Astrocyte (in vitro differentiated cells and primary cell): ENCODE results near the gene NOP58. TPM values are rescaled to one million over a fixed set of nuclear protein-coding genes. Genes with fewer than 3 reads are reported as not detected.

Experiments
- DNase-seq: peaks from one replicate; pipeline ENCODE4 v3.0.0-alpha.2; 2010; ENCODE audit warnings: low read depth
- FAIRE-seq: peaks from 2 replicates; lab custom pipeline; 2011; peaks lifted over from hg19 to GRCh38; lab: Jason Lieb, UNC
- H2AFZ ChIP-seq: 2 replicates; pipeline ENCODE4 v1.6.0; 2012; ENCODE audit warnings: low read depth, low read length, inconsistent platforms
- H3K27ac ChIP-seq: 2 replicates; pipeline ENCODE4 v1.5.1; 2011; ENCODE audit warnings: low read depth, low read length, inconsistent platforms
- H3K27me3 ChIP-seq: 2 replicates; pipeline ENCODE4 v1.6.0; 2011; ENCODE audit warnings: low read length, inconsistent platforms; ENCODE audit not compliant: insufficient read depth
- H3K36me3 ChIP-seq: 2 replicates; pipeline ENCODE4 v1.5.1; 2011; ENCODE audit warnings: low read length, inconsistent platforms; ENCODE audit not compliant: insufficient read depth
- H3K4me1 ChIP-seq: 2 replicates; pipeline ENCODE4 v1.5.1; 2011; ENCODE audit warnings: low read length, inconsistent platforms; ENCODE audit not compliant: insufficient read depth
- H3K4me2 ChIP-seq: 2 replicates; pipeline ENCODE4 v1.6.0; 2012; ENCODE audit warnings: low read length, inconsistent platforms
- H3K4me3 ChIP-seq: 2 replicates; pipeline ENCODE4 v1.5.1; 2011; ENCODE audit warnings: low read depth, mild to moderate bottlenecking, low read length, inconsistent platforms; ENCODE audit not compliant: insufficient read depth
- H3K79me2 ChIP-seq: 2 replicates; pipeline ENCODE4 v1.6.0; 2012; ENCODE audit warnings: mild to moderate bottlenecking, low read length, inconsistent platforms; ENCODE audit not compliant: insufficient read depth
- H3K9ac ChIP-seq: 2 replicates; pipeline ENCODE4 v1.6.0; 2012; ENCODE audit warnings: mild to moderate bottlenecking, low read length, inconsistent platforms
- H3K9me3 ChIP-seq: 2 replicates; pipeline ENCODE4 v1.5.1; 2012; ENCODE audit warnings: low read depth, mild to moderate bottlenecking, low read length, inconsistent platforms; ENCODE audit not compliant: insufficient read depth
- H4K20me1 ChIP-seq: 2 replicates; pipeline ENCODE4 v1.6.0; 2012; ENCODE audit warnings: low read length, inconsistent platforms; ENCODE audit not compliant: insufficient read depth
- H3K27ac Mint-ChIP-seq: one replicate; pipeline ENCODE4 v1.8.0; 2021; ENCODE audit warnings: mild to moderate bottlenecking, mixed read lengths; ENCODE audit not compliant: unreplicated experiment
- H3K27me3 Mint-ChIP-seq: one replicate; pipeline ENCODE4 v1.8.0; 2021; ENCODE audit warnings: low read depth, mixed read lengths; ENCODE audit not compliant: unreplicated experiment
- H3K36me3 Mint-ChIP-seq: one replicate; pipeline ENCODE4 v1.8.0; 2021; ENCODE audit warnings: low read depth, mixed read lengths; ENCODE audit not compliant: unreplicated experiment
- H3K4me1 Mint-ChIP-seq: one replicate; pipeline ENCODE4 v1.8.0; 2021; ENCODE audit warnings: low read depth, mixed read lengths; ENCODE audit not compliant: unreplicated experiment
- H3K4me3 Mint-ChIP-seq: one replicate; pipeline ENCODE4 v1.8.0; 2021; ENCODE audit warnings: mild to moderate bottlenecking, moderate library complexity, mixed read lengths; ENCODE audit not compliant: unreplicated experiment
- H3K9me3 Mint-ChIP-seq: one replicate; pipeline ENCODE4 v1.8.0; 2021; ENCODE audit warnings: mild to moderate bottlenecking, mixed read lengths; ENCODE audit not compliant: unreplicated experiment
- EZH2 ChIP-seq: IDR thresholded peaks from 2 replicates; pipeline ENCODE4 v1.6.1; 2012; ENCODE audit warnings: mild to moderate bottlenecking, low read length, inconsistent platforms; ENCODE audit not compliant: insufficient read depth
- total RNA-seq: library from RNA; stranded (reverse); gene quantifications from 2 replicates; pipeline ENCODE4 v1.2.1, GENCODE V29; 2021
- TF ChIP-seq, protein P1 (sequence below): IDR thresholded peaks from 2 replicates; pipeline ENCODE4 v1.5.1; 2011; ENCODE audit warnings: low read depth, mild to moderate bottlenecking, inconsistent platforms, low read length, moderate library complexity; ENCODE audit not compliant: insufficient read depth

Gene NOP58
- total RNA-seq, 1 donor from 2014 or later: 64.1 TPM

- Mint-ChIP-seq H3K36me3 (peaks cover 4% of the 10 kb centered on the region), H3K4me1 (peaks cover 2% of the 10 kb centered on the region), H3K4me3 (no peak overlapping the region), H3K27me3 (no peaks in the 10 kb centered on the region), H3K9me3 (no peaks in the 10 kb centered on the region), H3K27ac (no peak overlapping the region)
- peaks cover 3% of the 10 kb centered on the region for H3K4me1 ChIP-seq
- H4K20me1 ChIP-seq: peaks cover 20% of the 10 kb centered on the region
- TF ChIP-seq, protein P1, sequence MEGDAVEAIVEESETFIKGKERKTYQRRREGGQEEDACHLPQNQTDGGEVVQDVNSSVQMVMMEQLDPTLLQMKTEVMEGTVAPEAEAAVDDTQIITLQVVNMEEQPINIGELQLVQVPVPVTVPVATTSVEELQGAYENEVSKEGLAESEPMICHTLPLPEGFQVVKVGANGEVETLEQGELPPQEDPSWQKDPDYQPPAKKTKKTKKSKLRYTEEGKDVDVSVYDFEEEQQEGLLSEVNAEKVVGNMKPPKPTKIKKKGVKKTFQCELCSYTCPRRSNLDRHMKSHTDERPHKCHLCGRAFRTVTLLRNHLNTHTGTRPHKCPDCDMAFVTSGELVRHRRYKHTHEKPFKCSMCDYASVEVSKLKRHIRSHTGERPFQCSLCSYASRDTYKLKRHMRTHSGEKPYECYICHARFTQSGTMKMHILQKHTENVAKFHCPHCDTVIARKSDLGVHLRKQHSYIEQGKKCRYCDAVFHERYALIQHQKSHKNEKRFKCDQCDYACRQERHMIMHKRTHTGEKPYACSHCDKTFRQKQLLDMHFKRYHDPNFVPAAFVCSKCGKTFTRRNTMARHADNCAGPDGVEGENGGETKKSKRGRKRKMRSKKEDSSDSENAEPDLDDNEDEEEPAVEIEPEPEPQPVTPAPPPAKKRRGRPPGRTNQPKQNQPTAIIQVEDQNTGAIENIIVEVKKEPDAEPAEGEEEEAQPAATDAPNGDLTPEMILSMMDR: no peak
- TF ChIP-seq EZH2: no peak
- no peak overlapping the region for H3K9ac ChIP-seq
- H3K79me2 ChIP-seq: peaks cover 30% of the 10 kb centered on the region
- no peak overlapping the region for H3K27ac ChIP-seq
- peaks cover 59% of the 10 kb centered on the region for H3K36me3 ChIP-seq
- no peak overlapping the region for H3K4me2 ChIP-seq
- no peaks in the 10 kb centered on the region for H3K9me3 ChIP-seq
- H3K27me3 ChIP-seq: no peaks in the 10 kb centered on the region
- DNase-seq (no peak), FAIRE-seq (no peak)
- H2AFZ ChIP-seq: no peak overlapping the region
- H3K4me3 ChIP-seq: no peak overlapping the region
Observed at GRCh38 chr2:202289394-202290204, 24.0 kb downstream of the NOP58 start.

DNA sequence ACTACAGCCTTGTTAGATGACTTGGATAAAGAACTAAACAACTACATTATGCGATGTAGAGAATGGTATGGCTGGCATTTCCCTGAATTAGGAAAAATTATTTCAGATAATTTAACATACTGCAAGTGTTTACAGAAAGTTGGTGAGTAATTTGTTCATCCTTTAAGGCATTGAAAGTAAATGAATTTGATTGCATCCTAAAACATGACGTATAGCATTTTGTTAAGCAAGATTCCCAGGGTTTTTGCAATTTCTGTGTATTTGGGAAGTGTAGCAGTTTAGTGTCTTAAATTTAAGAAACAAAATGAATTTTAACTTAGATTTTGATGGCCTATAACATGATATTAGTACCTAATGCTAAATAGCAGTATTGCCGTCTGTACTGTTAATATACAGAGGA is 24.8 kb downstream of the NOP58 start:
- DNase-seq (no peak), FAIRE-seq (no peak)
- Histone ChIP-seq H3K9me3 (no peaks in the 10 kb centered on the region), H3K27ac (no peak overlapping the region), H3K36me3 (peaks cover 53% of the 10 kb centered on the region), H4K20me1 (peaks cover 15% of the 10 kb centered on the region), H3K27me3 (no peaks in the 10 kb centered on the region), H3K4me3 (no peak overlapping the region), H3K79me2 (peaks cover 28% of the 10 kb centered on the region), H3K4me2 (no peak overlapping the region), H3K4me1 (peaks cover 7% of the 10 kb centered on the region), H2AFZ (no peak overlapping the region), H3K9ac (no peak overlapping the region)
- Mint-ChIP-seq H3K4me1 (peaks cover 7% of the 10 kb centered on the region), H3K4me3 (no peak overlapping the region), H3K27ac (no peak overlapping the region), H3K36me3 (peaks cover 2% of the 10 kb centered on the region), H3K9me3 (no peaks in the 10 kb centered on the region), H3K27me3 (no peaks in the 10 kb centered on the region)
- no peak for TF ChIP-seq EZH2
- TF ChIP-seq, protein P1: no peak

DNA sequence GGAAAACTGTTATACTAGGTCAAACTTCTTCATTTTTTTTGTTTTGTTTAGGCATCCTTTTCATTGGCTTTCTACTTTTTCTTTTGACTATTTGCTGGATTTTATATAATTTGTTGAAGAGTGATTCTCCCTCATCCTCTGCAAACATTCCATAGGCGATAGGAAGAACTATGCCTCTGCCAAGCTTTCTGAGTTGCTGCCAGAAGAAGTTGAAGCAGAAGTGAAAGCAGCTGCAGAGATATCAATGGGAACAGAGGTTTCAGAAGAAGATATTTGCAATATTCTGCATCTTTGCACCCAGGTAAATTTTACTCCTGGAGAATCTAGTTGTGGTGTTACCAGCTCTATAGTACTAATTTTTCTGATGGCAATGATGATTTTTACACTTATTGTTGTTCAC is 25.4 kb downstream of the NOP58 start:
- Histone ChIP-seq H3K4me2 (no peak overlapping the region), H3K9me3 (no peaks in the 10 kb centered on the region), H3K4me1 (peaks cover 7% of the 10 kb centered on the region), H2AFZ (no peak overlapping the region), H3K79me2 (peaks cover 31% of the 10 kb centered on the region), H4K20me1 (peaks cover 15% of the 10 kb centered on the region), H3K27ac (no peak overlapping the region), H3K36me3 (peaks cover 54% of the 10 kb centered on the region), H3K9ac (no peak overlapping the region), H3K4me3 (no peak overlapping the region), H3K27me3 (no peaks in the 10 kb centered on the region)
- DNase-seq (no peak), FAIRE-seq (no peak)
- Mint-ChIP-seq H3K36me3 (peaks cover 2% of the 10 kb centered on the region), H3K27ac (peak overlapping the region; percentile 24), H3K9me3 (no peaks in the 10 kb centered on the region), H3K4me3 (no peak overlapping the region), H3K27me3 (no peaks in the 10 kb centered on the region), H3K4me1 (peaks cover 7% of the 10 kb centered on the region)
- TF ChIP-seq EZH2: no peak
- TF ChIP-seq, protein P1: no peak
